ENCODE results near the gene UBA6.

UBA6 gene

GRCh38 chr4:67575232-67576058, 125.5 kb downstream of the UBA6 start:
- DNase-seq, result peak; percentile 61

- DNase-seq, result no peak
Measured at GRCh38 chr4:67573193-67573592, 127.8 kb downstream of the UBA6 start.

- no peak for DNase-seq
Measured at GRCh38 chr4:67571975-67572374, 129.0 kb downstream of the UBA6 start.

GRCh38 chr4:67570537-67570936, 130.4 kb downstream of the UBA6 start:
- no peak for DNase-seq

GRCh38 chr4:67568820-67569219, 132.1 kb downstream of the UBA6 start:
- DNase-seq, result peak; percentile 16

- no peak for DNase-seq
Measured at GRCh38 chr4:67566335-67566734, 134.6 kb downstream of the UBA6 start.

- DNase-seq, result no peak
Measured at GRCh38 chr4:67565284-67565683, 135.7 kb downstream of the UBA6 start.
